ENCODE results near the gene AFAP1L2. TPM values are rescaled to one million over a fixed set of nuclear protein-coding genes. Genes with fewer than 3 reads are reported as not detected.
A peak's percentile ranks its signal among the peaks of the same experiment; 100 is the strongest.

Gene AFAP1L2
- polyA plus RNA-seq, 2 donors, result 7.8 to 8.2 TPM

GRCh38 chr10:114393482-114393881 lies 10.8 kb downstream of the AFAP1L2 start:
- Histone ChIP-seq H3K9me3 (ENCODE audit: control insufficient read depth in 2 of 2, insufficient read depth in 1 of 2, low read depth in 1 of 2, low read length in 1 of 2) (no peaks in the 10 kb centered on the region), H3K27ac (ENCODE audit: low read depth in 2 of 2, low read length in 1 of 2) (no peak overlapping the region), H3K4me3 (ENCODE audit: low read depth in 1 of 2, low read length in 2 of 2) (no peak overlapping the region), H3K27me3 (ENCODE audit: control insufficient read depth in 1 of 2, insufficient read depth in 2 of 2, low read length in 2 of 2) (no peaks in the 10 kb centered on the region), H3K4me1 (ENCODE audit: control insufficient read depth in 2 of 2, insufficient read depth in 2 of 2, low read length in 1 of 2) (peaks cover 2 to 6% of the 10 kb centered on the region in 2 donors), H3K36me3 (ENCODE audit: control insufficient read depth in 2 of 2, insufficient read depth in 2 of 2, low read length in 1 of 2) (no peaks in the 10 kb centered on the region)
- WGBS, 2 donors, result 59 to 63% methylated on average over 11 of the region's 11 CpGs

DNA sequence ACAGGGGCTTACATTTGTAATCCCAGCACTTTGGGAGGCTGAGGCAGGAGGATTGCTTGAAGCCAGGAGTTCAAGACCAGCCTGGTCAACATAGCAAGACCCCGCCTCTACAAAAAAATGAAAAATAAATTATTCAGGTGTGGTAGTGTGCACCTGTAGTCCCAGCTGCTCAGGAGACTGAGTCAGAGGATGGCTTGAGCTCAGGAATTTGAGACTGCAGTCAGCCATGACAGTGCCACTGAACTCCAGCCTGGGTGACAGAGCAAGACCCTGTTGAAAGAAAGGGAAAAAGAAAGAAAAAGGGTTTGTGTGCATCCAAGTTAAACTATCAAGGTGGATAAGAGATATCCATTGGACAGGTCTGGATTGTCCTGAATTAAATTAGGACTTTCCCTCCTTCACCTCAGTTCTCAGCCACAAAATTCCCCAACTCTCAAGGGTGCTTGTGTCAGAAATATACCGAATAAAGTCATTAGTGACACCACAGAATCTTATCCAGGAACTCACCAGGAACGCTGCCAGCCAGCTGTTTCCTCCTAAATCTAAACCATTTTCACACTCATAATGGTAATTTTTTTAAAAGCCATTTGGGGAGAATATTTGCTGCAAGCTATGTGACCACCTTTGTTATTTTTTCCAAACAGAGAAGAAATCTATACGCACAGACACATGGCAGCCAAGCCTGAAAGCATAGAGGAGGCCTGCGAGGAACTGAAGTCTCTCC lies 12.0 kb downstream of the AFAP1L2 start:
- H3K36me3 ChIP-seq (ENCODE audit: control insufficient read depth in 2 of 2, insufficient read depth in 2 of 2, low read length in 1 of 2), result no peaks in the 10 kb centered on the region

GRCh38 chr10:114391599-114391998 lies 12.7 kb downstream of the AFAP1L2 start:
- Histone ChIP-seq H3K9me3 (ENCODE audit: control insufficient read depth in 2 of 2, insufficient read depth in 1 of 2, low read depth in 1 of 2, low read length in 1 of 2) (no peaks in the 10 kb centered on the region), H3K4me3 (ENCODE audit: low read depth in 1 of 2, low read length in 2 of 2) (no peak overlapping the region), H3K27ac (ENCODE audit: low read depth in 2 of 2, low read length in 1 of 2) (peak overlapping the region; percentile 11 to 22), H3K4me1 (ENCODE audit: control insufficient read depth in 2 of 2, insufficient read depth in 2 of 2, low read length in 1 of 2) (peaks cover 2 to 5% of the 10 kb centered on the region in 2 donors), H3K27me3 (ENCODE audit: control insufficient read depth in 1 of 2, insufficient read depth in 2 of 2, low read length in 2 of 2) (no peaks in the 10 kb centered on the region), H3K36me3 (ENCODE audit: control insufficient read depth in 2 of 2, insufficient read depth in 2 of 2, low read length in 1 of 2) (no peaks in the 10 kb centered on the region)
- 82 to 87% methylated on average over 5 of the region's 5 CpGs for WGBS, 2 donors

More for the DNA sequence above, 12.0 kb downstream of the AFAP1L2 start:
- 67 to 73% methylated on average over 5 of the region's 5 CpGs for whole genome bisulfite sequencing, 2 donors
- no peaks in the 10 kb centered on the region for H3K27me3 ChIP-seq (ENCODE audit: control insufficient read depth in 1 of 2, insufficient read depth in 2 of 2, low read length in 2 of 2)
- no peaks in the 10 kb centered on the region for H3K9me3 ChIP-seq (ENCODE audit: control insufficient read depth in 2 of 2, insufficient read depth in 1 of 2, low read depth in 1 of 2, low read length in 1 of 2)
- peaks cover 2 to 6% of the 10 kb centered on the region in 2 donors for H3K4me1 ChIP-seq (ENCODE audit: control insufficient read depth in 2 of 2, insufficient read depth in 2 of 2, low read length in 1 of 2)
- no peak overlapping the region for H3K27ac ChIP-seq (ENCODE audit: low read depth in 2 of 2, low read length in 1 of 2)
- H3K4me3 ChIP-seq (ENCODE audit: low read depth in 1 of 2, low read length in 2 of 2), result no peak overlapping the region

DNA sequence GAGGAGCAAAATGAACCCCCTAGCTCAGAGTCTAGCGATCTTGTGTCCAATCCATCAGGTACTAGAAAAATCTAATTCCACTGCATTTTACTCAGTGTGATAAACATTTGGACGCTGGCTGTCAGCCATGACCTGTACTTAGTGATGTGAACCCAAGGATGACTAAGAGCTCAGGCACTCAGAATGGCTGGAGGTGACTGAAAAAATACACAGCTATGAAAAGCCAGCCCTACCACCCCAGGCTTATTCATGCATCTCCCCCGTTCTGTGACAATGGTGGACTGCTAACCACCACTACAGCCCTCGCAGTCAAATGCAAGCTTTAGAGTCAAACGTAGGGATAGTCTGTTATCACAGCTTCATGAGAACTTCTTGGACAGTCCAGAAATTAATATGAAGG lies 14.9 kb downstream of the AFAP1L2 start:
- 67 to 71% methylated on average over 5 of the region's 5 CpGs for WGBS, 2 donors
- H3K4me3 ChIP-seq (ENCODE audit: low read depth in 1 of 2, low read length in 2 of 2), result no peak overlapping the region
- no peaks in the 10 kb centered on the region for H3K9me3 ChIP-seq (ENCODE audit: control insufficient read depth in 2 of 2, insufficient read depth in 1 of 2, low read depth in 1 of 2, low read length in 1 of 2)
- peaks cover 3 to 13% of the 10 kb centered on the region in 2 donors for H3K4me1 ChIP-seq (ENCODE audit: control insufficient read depth in 2 of 2, insufficient read depth in 2 of 2, low read length in 1 of 2)
- H3K36me3 ChIP-seq (ENCODE audit: control insufficient read depth in 2 of 2, insufficient read depth in 2 of 2, low read length in 1 of 2), result no peaks in the 10 kb centered on the region
- no peak overlapping the region for H3K27ac ChIP-seq (ENCODE audit: low read depth in 2 of 2, low read length in 1 of 2)
- no peaks in the 10 kb centered on the region for H3K27me3 ChIP-seq (ENCODE audit: control insufficient read depth in 1 of 2, insufficient read depth in 2 of 2, low read length in 2 of 2)

DNA sequence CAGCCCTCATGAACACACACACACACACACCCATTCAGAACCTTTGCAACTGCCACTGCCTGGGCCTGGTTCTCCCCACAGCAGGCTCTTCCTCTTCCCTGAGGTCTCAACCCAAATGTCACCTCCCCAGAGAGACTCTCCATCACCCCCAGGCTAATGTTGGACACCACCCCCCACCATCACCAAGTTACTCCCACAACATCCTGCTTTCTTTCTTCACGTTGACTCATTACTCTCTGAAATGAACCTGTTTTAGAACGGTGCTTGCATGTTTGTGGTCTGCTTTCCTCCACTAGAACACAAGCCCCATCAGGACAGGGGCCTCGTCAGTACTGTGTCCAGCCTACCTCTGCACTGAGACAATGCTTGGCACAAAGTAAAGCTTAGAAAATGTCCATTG lies 16.0 kb downstream of the AFAP1L2 start:
- Histone ChIP-seq H3K4me3 (ENCODE audit: low read depth in 1 of 2, low read length in 2 of 2) (no peak overlapping the region), H3K27me3 (ENCODE audit: control insufficient read depth in 1 of 2, insufficient read depth in 2 of 2, low read length in 2 of 2) (no peaks in the 10 kb centered on the region), H3K4me1 (ENCODE audit: control insufficient read depth in 2 of 2, insufficient read depth in 2 of 2, low read length in 1 of 2) (peaks cover 2 to 15% of the 10 kb centered on the region in 2 donors), H3K9me3 (ENCODE audit: control insufficient read depth in 2 of 2, insufficient read depth in 1 of 2, low read depth in 1 of 2, low read length in 1 of 2) (peaks cover 0 to 3% of the 10 kb centered on the region in 2 donors), H3K27ac (ENCODE audit: low read depth in 2 of 2, low read length in 1 of 2) (no peak overlapping the region), H3K36me3 (ENCODE audit: control insufficient read depth in 2 of 2, insufficient read depth in 2 of 2, low read length in 1 of 2) (no peaks in the 10 kb centered on the region)
- WGBS, 2 donors, result 48 to 58% methylated on average over 3 of the region's 3 CpGs

DNA sequence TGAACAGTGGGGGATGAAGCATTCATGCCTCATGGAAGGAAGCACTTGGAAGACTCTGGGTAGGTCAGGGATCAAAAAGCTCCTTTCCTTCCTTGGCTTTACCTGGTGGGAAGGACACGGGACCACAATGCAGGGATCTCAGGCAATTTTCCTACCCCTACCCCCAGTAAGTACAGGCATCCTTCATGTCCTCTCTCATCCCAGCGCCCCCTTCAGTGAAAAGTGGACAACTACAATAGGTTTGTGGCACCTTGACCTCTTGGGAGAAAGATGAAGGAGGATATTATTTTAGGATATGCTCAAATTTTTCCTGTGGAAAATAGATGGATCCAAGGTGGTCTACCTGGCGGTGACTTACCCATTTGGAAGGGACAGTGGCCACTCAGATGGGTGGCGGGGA lies 16.5 kb downstream of the AFAP1L2 start:
- 81 to 86% methylated on average over 4 of the region's 4 CpGs for WGBS, 2 donors
- H3K4me3 ChIP-seq (ENCODE audit: low read depth in 1 of 2, low read length in 2 of 2), result no peak overlapping the region
- peaks cover 0 to 3% of the 10 kb centered on the region in 2 donors for H3K9me3 ChIP-seq (ENCODE audit: control insufficient read depth in 2 of 2, insufficient read depth in 1 of 2, low read depth in 1 of 2, low read length in 1 of 2)
- H3K27ac ChIP-seq (ENCODE audit: low read depth in 2 of 2, low read length in 1 of 2), result no peak overlapping the region
- H3K27me3 ChIP-seq (ENCODE audit: control insufficient read depth in 1 of 2, insufficient read depth in 2 of 2, low read length in 2 of 2), result no peaks in the 10 kb centered on the region
- H3K36me3 ChIP-seq (ENCODE audit: control insufficient read depth in 2 of 2, insufficient read depth in 2 of 2, low read length in 1 of 2), result no peaks in the 10 kb centered on the region
- peaks cover 2 to 15% of the 10 kb centered on the region in 2 donors for H3K4me1 ChIP-seq (ENCODE audit: control insufficient read depth in 2 of 2, insufficient read depth in 2 of 2, low read length in 1 of 2)

DNA sequence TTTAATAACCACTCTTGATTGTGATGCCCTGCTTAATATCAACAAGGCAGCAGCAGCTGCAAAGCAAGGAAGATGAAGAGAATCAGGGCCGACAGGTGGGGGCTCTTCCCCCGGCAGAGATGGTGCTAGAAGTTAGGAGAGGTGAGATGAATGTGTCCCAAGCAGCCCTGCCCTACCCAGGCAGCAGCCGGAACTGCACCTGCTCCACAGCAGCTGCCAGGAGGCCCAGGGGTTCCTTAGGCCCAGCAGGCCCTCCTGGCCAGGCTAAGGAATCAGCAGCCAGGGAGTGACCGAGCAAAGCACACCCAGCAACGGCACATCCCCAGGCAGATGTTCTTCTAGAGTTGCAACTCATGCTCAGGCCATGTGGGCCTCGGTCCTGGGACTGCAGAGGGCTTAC lies 17.9 kb downstream of the AFAP1L2 start:
- Histone ChIP-seq H3K4me1 (ENCODE audit: control insufficient read depth in 2 of 2, insufficient read depth in 2 of 2, low read length in 1 of 2) (peaks cover 2 to 11% of the 10 kb centered on the region in 2 donors), H3K36me3 (ENCODE audit: control insufficient read depth in 2 of 2, insufficient read depth in 2 of 2, low read length in 1 of 2) (no peaks in the 10 kb centered on the region), H3K4me3 (ENCODE audit: low read depth in 1 of 2, low read length in 2 of 2) (no peak overlapping the region), H3K27ac (ENCODE audit: low read depth in 2 of 2, low read length in 1 of 2) (no peak overlapping the region), H3K9me3 (ENCODE audit: control insufficient read depth in 2 of 2, insufficient read depth in 1 of 2, low read depth in 1 of 2, low read length in 1 of 2) (peaks cover 0 to 3% of the 10 kb centered on the region in 2 donors), H3K27me3 (ENCODE audit: control insufficient read depth in 1 of 2, insufficient read depth in 2 of 2, low read length in 2 of 2) (no peaks in the 10 kb centered on the region)
- WGBS, 2 donors, result 78 to 91% methylated on average over 6 of the region's 6 CpGs

- peaks cover 2 to 11% of the 10 kb centered on the region in 2 donors for H3K4me1 ChIP-seq (ENCODE audit: control insufficient read depth in 2 of 2, insufficient read depth in 2 of 2, low read length in 1 of 2)
- WGBS, 2 donors, result 60 to 61% methylated on average over 3 of the region's 3 CpGs
- no peaks in the 10 kb centered on the region for H3K27me3 ChIP-seq (ENCODE audit: control insufficient read depth in 1 of 2, insufficient read depth in 2 of 2, low read length in 2 of 2)
- H3K36me3 ChIP-seq (ENCODE audit: control insufficient read depth in 2 of 2, insufficient read depth in 2 of 2, low read length in 1 of 2), result no peaks in the 10 kb centered on the region
- no peak overlapping the region for H3K4me3 ChIP-seq (ENCODE audit: low read depth in 1 of 2, low read length in 2 of 2)
- H3K27ac ChIP-seq (ENCODE audit: low read depth in 2 of 2, low read length in 1 of 2), result no peak overlapping the region
- H3K9me3 ChIP-seq (ENCODE audit: control insufficient read depth in 2 of 2, insufficient read depth in 1 of 2, low read depth in 1 of 2, low read length in 1 of 2), result peaks cover 0 to 3% of the 10 kb centered on the region in 2 donors
Observed at GRCh38 chr10:114385557-114385956, 18.7 kb downstream of the AFAP1L2 start.

DNA sequence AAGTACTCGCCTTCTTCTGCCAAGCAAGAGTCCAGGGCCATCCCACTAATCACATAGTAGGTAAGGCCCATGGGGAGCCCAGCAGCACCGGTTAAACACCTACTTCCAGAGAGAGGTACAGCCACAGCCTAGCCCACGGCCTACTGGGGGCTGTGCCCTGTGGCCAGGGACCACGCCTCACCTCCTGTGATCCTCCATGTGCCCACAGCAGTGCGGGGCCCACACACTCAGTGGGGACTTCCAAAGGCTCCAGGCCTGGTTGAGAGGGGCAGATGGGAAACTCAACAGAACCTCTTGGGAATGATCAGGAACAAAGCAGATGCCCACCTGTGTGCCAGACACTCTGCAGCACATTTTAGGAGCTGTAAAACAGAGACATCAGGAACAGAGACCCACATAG lies 19.7 kb downstream of the AFAP1L2 start:
- no peaks in the 10 kb centered on the region for H3K36me3 ChIP-seq (ENCODE audit: control insufficient read depth in 2 of 2, insufficient read depth in 2 of 2, low read length in 1 of 2)
- WGBS, 2 donors, result 56 to 70% methylated on average over 5 of the region's 5 CpGs
- peaks cover 0 to 3% of the 10 kb centered on the region in 2 donors for H3K9me3 ChIP-seq (ENCODE audit: control insufficient read depth in 2 of 2, insufficient read depth in 1 of 2, low read depth in 1 of 2, low read length in 1 of 2)
- H3K4me1 ChIP-seq (ENCODE audit: control insufficient read depth in 2 of 2, insufficient read depth in 2 of 2, low read length in 1 of 2), result peaks cover 2 to 11% of the 10 kb centered on the region in 2 donors
- no peak overlapping the region for H3K27ac ChIP-seq (ENCODE audit: low read depth in 2 of 2, low read length in 1 of 2)
- H3K4me3 ChIP-seq (ENCODE audit: low read depth in 1 of 2, low read length in 2 of 2), result no peak overlapping the region
- no peaks in the 10 kb centered on the region for H3K27me3 ChIP-seq (ENCODE audit: control insufficient read depth in 1 of 2, insufficient read depth in 2 of 2, low read length in 2 of 2)

- H3K36me3 ChIP-seq (ENCODE audit: control insufficient read depth in 2 of 2, insufficient read depth in 2 of 2, low read length in 1 of 2), result no peaks in the 10 kb centered on the region
- H3K4me1 ChIP-seq (ENCODE audit: control insufficient read depth in 2 of 2, insufficient read depth in 2 of 2, low read length in 1 of 2), result peaks cover 2 to 11% of the 10 kb centered on the region in 2 donors
- no peaks in the 10 kb centered on the region for H3K27me3 ChIP-seq (ENCODE audit: control insufficient read depth in 1 of 2, insufficient read depth in 2 of 2, low read length in 2 of 2)
- H3K4me3 ChIP-seq (ENCODE audit: low read depth in 1 of 2, low read length in 2 of 2), result no peak overlapping the region
- peaks cover 0 to 3% of the 10 kb centered on the region in 2 donors for H3K9me3 ChIP-seq (ENCODE audit: control insufficient read depth in 2 of 2, insufficient read depth in 1 of 2, low read depth in 1 of 2, low read length in 1 of 2)
- 61 to 75% methylated on average over 9 of the region's 9 CpGs for WGBS, 2 donors
- no peak overlapping the region for H3K27ac ChIP-seq (ENCODE audit: low read depth in 2 of 2, low read length in 1 of 2)
Observed at GRCh38 chr10:114384181-114384580, 20.1 kb downstream of the AFAP1L2 start.
